LNCaP clone FGC (cell line): ENCODE measurements around the gene MAP3K20.

Experiments
- DNase-seq: peaks from one replicate; pipeline ENCODE4 v3.0.0-alpha.2; 2011; ENCODE audit warnings: low read depth
- H3K4me3 ChIP-seq: 2 replicates; pipeline ENCODE4 v1.5.1; 2011; ENCODE audit warnings: mild to moderate bottlenecking, low read depth, low read length, control low read depth
- CTCF ChIP-seq: IDR thresholded peaks from 2 replicates; pipeline ENCODE4 v1.5.1; 2012; ENCODE audit warnings: mild to moderate bottlenecking; ENCODE audit not compliant: control insufficient read depth, insufficient read depth; ENCODE audit errors: extremely low read depth

Gene MAP3K20

GRCh38 chr2:173136067-173136466 lies 60.4 kb downstream of the MAP3K20 start:
- no peak for DNase-seq
- TF ChIP-seq CTCF = no peak
- H3K4me3 ChIP-seq = no peak overlapping the region

- DNase-seq = no peak
- H3K4me3 ChIP-seq = no peak overlapping the region
- no peak for TF ChIP-seq CTCF
Measured at GRCh38 chr2:173136599-173136998, 61.0 kb downstream of the MAP3K20 start.

- no peak for TF ChIP-seq CTCF
- no peak overlapping the region for H3K4me3 ChIP-seq
- DNase-seq = no peak
Measured at GRCh38 chr2:173137610-173138009, 62.0 kb downstream of the MAP3K20 start.

- no peak overlapping the region for H3K4me3 ChIP-seq
- TF ChIP-seq CTCF = no peak
- no peak for DNase-seq
Measured at GRCh38 chr2:173138962-173139361, 63.3 kb downstream of the MAP3K20 start.

GRCh38 chr2:173141666-173142065 lies 66.0 kb downstream of the MAP3K20 start:
- TF ChIP-seq CTCF = no peak
- H3K4me3 ChIP-seq = no peak overlapping the region
- no peak for DNase-seq

- no peak overlapping the region for H3K4me3 ChIP-seq
- no peak for DNase-seq
- no peak for TF ChIP-seq CTCF
Measured at GRCh38 chr2:173145454-173145853, 69.8 kb downstream of the MAP3K20 start.

GRCh38 chr2:173146590-173146989 lies 70.9 kb downstream of the MAP3K20 start:
- no peak overlapping the region for H3K4me3 ChIP-seq
- no peak for DNase-seq
- TF ChIP-seq CTCF = no peak
